CD4-positive, alpha-beta T cell treated with Interferon gamma for 1 hour (primary cell): ENCODE measurements around the gene GRM8.

Experiments
- DNase-seq: peaks from one replicate; pipeline ENCODE4 v3.0.0-alpha.2; 2020

The GRM8 gene

DNA sequence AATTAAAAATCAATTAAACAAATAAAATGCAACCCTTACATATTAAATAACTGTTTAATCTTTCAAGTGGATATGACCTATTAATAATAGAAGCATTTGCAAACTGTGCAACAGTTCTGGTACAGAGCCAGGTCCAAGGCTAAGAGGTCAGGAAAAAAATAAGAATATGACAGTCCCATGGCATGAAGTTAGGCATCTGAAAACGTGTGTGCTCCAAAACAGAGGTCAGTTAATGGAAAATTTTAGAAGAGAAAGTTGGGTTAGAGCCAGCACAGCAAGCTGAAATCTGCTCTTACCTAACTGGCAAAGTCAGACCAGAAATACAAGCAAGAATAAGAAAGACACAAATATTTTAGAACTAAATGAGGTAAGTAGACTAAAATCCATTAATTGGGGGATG is 757.7 kb downstream of the GRM8 start:
- DNase-seq, result no peak

DNA sequence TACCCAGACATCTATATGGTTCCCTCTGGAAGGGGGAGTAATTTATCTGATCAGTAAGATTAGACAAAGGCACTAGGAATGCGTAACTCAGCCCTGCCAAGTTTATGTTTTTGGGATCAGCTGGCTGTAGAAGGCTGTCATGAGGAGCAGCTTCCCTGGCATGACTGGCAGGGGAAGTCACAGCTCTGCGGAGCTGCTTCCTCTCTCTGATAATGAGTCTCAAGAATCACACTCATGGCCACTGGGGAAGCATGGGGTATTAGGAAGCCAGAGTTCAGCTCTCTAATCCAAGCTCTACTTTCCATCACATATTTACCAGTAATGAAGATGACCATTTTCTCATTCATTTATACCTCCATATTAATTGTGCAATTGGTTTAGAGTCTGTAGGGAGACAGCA is 758.9 kb downstream of the GRM8 start:
- no peak for DNase-seq

DNA sequence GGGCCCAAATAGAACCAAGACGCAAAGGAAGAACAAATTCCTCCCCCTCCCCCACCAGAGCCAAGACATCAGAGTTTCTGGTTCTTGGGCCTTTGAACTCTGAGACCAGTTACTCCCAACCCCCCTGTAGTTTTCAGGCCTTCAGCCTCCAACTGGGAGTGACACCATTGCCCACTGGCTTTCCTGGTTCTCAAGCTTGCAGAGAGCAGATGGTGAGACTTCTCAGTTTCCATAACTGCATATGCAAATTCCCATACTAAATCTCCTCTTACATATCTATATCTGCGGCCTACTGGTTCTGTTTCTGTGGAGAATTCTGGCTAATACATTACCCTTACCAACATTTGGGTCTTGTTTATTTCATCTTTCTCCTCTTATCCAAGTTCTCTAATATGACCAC is 762.9 kb downstream of the GRM8 start:
- DNase-seq, result no peak

DNA sequence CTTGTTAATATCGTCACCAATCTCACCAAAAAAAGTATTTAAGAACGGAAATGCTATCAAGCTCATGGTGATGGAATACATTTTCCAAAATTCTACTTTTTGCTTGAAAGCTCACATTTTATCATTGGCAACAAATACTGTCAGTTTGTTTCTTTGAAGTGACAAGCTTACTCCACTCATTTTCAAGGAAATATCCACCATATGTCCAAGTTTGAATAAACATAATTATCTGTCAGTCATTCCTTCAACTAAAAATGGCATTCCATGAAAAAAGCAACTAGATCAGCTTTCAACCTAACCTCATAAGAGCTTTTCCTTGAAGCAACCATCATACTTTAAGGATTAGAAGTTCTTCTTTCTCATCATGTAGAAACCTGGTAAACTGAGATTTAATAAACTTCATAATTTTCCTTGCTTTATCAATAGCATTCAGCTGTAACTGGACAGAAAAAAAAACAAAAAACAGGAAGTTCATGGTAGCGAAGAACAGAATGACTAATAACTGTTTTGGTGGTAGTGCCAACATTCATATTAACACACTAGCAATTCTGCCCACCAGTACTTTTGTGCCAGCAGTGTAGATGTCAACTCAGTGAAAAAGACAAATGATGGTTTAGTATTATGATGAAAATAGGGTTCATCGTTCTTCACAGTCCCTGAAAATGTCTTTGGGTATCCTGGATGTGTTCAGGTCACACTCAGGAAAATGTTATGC is 764.9 kb downstream of the GRM8 start:
- no peak for DNase-seq

DNA sequence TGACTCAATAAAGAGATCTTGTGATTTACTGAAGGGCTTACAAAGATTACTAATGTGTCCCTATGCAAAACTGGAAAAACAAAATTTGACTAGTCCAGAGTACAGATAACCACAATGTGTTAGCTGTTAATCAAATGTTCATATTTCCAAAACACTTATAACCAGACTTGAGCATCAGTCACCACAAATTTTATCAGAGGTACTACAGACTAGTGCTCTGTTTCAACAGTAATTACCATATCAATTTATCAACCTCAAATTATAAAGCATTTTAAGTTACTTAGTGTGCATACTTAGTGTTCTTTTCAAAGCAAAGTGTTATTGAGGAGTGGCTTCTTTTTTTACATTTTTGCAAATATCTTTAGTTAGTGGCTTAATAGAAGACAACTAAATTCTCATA is 765.9 kb downstream of the GRM8 start:
- DNase-seq, result no peak

GRCh38 chr7:126485791-126486190 is 767.0 kb downstream of the GRM8 start:
- no peak for DNase-seq

- no peak for DNase-seq
These were observed 768.8 kb downstream of the GRM8 start for GRCh38 chr7:126483972-126484371.

DNA sequence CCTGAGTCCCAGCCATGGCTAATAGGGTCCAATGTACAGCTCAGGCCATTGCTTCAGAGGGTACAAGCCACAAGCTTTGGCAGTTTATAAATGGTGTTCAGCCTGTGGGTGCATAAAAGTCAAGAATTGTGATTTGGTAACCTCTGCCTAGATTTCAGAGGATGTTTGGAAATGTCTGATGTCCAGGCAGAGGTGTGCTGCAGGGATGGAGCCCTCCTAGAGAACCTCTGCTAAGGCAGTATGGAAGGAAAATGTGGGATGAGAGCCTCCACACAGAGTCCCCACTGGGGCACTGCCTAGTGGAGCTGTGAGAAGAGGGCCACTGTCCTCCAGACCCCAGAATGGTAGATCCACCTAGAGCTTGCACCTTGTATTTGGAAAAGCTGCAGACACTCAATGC is 779.9 kb downstream of the GRM8 start:
- no peak for DNase-seq

GRCh38 chr7:126462405-126462804 is 790.3 kb downstream of the GRM8 start:
- no peak for DNase-seq

DNA sequence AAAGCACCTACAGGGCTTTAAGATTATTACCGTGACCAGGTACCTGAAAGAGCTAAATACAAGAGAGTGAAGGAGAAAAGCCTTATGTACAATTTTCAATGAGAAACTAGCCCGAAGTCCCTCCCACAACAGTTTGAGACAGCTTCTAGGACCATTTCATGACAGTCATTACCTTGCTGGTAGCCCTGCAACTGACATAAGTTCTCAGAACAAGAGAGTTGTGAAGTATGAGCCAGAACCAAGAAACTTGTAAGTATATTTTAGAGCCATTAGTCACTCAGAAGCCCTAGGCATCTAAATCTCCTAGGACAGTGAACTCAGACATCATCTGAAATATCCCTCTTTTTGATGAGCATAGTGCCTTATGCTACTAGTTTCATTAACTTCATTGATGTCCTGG is 792.1 kb downstream of the GRM8 start:
- DNase-seq, result no peak

GRCh38 chr7:126453104-126453503 is 799.6 kb downstream of the GRM8 start:
- DNase-seq, result no peak

GRCh38 chr7:126450269-126450671 is 802.5 kb downstream of the GRM8 start:
- no peak for DNase-seq

DNA sequence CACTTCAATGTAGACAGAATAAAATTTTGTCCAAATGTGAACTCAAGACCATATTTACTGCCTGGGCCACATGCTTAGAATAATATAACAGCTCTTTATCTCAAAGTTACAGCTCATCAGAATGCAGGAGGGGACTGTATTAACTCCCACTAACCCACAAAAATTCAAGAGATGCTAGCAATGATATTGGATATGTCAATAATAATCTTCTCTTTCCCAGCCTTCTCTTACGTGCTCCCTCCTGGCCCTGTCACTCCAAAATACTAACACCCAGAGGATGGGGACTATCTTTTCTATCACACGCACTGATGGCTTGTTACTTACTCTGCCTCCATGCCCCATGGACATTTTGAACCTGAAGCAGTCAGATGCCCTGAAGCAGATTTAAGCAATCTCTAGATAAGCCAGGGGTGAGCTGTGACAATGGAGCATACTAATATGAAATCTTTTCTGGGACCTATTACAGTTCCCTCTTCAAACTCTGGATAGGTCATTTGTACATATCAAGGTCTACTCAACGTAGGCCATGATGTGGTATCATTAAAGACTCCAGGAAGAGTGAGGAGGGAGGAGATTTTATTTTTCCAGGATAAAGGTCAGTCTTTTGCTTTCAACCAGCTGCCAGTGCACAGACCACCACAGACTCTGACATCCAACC is 803.0 kb downstream of the GRM8 start:
- DNase-seq, result no peak

DNA sequence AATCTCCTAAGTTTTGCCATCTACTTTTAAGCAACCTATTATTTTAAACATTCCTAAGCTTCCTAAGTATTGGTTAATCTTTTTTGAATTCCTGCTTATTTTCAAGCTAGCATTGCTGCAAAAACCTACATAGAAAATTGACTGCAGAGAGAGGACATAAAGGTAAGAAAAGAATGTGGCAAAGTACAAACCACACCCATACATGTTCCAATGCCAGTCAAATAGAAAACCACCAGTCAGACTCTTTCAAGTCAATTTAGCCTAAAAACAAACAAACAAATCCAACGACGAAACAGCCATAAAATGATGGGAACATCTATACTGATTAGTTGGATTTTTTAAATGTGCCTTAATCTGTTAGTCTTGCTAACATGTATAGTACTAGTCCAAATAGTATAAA is 804.8 kb downstream of the GRM8 start:
- no peak for DNase-seq

- DNase-seq, result no peak
These were observed 806.8 kb downstream of the GRM8 start for GRCh38 chr7:126445991-126446390.

DNA sequence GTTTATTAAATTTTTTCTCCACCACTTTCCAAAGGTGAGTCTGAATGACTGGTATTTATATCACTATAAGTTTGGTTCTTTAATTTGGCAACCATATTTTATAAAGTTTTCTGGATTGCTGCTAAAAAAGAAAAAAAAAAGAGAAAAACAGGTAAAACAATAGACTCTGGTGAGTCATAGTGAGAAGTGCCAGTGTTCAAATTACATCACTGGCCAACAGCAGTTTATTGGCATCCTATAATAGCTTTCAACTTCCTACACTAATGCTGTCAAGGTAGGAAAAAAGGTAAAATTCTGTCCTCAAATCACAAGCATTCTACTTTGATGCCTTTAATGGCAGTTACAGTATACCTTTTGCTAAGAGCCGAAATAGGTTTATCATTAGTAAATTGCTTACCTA is 808.8 kb downstream of the GRM8 start:
- no peak for DNase-seq

GRCh38 chr7:126442908-126443307 is 809.8 kb downstream of the GRM8 start:
- no peak for DNase-seq

GRCh38 chr7:126441745-126442144 is 811.0 kb downstream of the GRM8 start:
- no peak for DNase-seq

DNA sequence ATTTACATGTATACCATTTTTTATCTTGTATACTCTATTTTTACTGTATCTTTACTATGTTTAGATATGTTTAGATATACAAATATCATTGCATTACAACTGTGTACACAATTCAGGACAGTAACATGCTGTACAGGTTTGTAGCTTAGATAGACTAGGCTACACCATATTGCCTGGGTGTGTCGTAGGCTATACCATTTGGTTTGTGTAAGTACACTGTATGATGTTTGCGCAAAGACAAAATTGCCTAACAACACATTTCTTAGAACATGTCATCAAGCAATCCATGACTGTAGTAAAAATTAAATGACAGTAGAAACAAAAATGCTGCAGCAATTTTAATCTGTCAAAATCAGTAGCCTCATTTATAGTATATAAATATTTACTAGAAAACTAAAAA is 812.2 kb downstream of the GRM8 start:
- no peak for DNase-seq

DNA sequence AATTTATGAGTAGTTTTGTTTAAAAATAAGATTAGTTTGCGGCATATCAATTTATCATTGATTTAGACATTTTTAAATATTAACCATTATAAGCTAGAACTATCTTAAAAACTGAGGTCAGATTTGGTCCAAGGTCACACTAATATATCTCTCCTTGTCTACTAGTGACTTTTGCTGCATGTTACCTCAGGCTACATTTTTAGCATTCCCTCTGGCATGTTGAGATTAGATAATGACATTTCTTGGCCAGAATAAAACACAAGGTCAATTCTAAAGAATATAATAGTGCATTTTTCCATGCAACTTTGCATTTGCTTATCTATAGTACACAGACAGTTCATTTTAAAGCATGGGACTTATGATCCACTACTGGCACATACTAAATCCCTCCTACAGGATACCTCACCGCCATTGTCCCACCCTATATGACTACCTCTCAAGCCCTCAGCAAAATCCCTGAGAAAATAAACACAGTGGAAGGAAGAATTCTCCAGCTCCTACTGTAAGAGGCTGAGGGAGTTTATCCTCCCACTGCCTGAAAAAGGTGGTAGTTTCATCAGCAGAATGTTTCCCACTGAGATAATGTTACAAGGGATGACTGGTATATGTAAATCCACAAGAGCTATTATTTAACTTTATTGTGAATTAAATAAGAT is 816.4 kb downstream of the GRM8 start:
- DNase-seq, result no peak

DNA sequence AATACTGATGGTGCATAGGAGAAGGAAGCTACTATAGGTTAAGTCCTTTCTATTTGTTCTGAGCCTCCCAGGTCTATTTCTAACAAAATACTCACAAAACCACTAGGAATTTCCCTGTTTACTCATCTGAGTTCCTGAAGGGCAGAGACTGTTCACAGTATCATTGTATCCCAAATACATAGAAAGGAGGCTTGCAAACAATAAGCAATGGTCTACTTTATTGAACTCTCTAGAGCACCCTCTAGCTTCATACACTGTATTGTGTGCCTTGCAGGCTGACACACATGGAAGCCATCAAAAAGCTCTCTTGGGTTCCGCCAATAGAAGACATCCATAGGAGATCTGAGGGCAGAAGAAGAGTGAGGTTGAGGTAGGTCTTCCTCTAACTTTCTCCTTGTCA is 826.1 kb downstream of the GRM8 start:
- no peak for DNase-seq

GRCh38 chr7:126424985-126425384 is 827.8 kb downstream of the GRM8 start:
- DNase-seq, result no peak

DNA sequence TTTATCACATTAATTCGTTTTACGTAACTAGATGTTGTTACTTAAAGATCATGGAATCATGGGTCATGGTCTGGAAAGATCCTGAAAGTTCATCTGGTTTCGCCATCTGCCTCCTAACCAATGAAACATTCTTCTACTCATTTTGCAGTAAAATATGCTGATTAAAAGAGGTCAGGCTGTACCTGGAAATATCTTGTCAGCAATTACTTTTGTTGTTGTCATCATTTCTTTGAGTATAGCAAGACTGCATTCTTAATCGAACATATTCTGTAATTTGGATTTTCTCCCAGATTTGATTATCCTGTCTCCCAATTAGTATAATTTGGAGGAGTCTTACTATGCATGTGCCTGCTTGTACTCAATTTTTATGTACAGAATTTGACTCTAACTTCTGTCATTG is 833.7 kb downstream of the GRM8 start:
- DNase-seq, result no peak

DNA sequence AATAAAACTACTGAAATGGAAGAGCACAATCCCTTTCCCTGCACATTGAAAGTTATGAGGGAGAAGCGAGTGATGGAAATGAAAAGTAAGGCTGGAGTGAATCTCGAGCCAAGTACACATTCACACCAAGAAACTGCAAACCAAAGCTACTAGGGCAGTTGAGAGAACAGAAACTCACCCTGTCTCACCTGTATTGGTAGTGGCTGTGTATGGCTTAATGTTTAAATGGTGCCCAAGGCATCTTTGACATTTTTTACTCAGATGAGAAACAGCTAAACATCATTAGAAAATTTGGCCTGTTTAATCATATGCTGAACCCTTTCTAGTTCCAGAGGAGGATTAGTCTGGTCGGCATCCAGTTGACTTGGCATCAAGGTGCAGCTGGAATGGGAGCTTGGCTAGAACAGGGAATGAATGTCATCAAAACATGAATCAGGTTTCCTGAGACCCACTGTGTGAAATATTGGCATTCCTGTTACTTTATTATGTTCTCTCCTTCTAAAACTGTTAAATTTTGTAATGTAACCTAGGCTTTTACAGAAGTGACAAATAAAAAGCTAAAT is 840.8 kb downstream of the GRM8 start:
- DNase-seq, result no peak
